Left ventricle myocardium inferior (tissue), 1 donor: ENCODE data around the gene JRKL. TPM values are rescaled to one million over a fixed set of nuclear protein-coding genes. Genes with fewer than 3 reads are reported as not detected.
"Not testable (repeated sequence)": the region's sequence is repeated elsewhere in the genome, so short reads cannot be mapped to it uniquely, and the experiment has no call there.

Experiments
- DNase-seq: peaks from one replicate; pipeline ENCODE4 v3.0.0-alpha.2; 2020
- H3K27ac ChIP-seq: fragments of 200-600 bp; replicated peaks from 2 replicates; pipeline ENCODE4 v1.8.0; 2021
- H3K27me3 ChIP-seq: fragments of 200-600 bp; 2 replicates; pipeline ENCODE4 v1.8.0; 2021; ENCODE audit warnings: low read depth
- H3K36me3 ChIP-seq: fragments of 200-600 bp; 2 replicates; pipeline ENCODE4 v1.8.0; 2021
- H3K4me1 ChIP-seq: fragments of 200-600 bp; 2 replicates; pipeline ENCODE4 v1.8.0; 2021
- H3K4me3 ChIP-seq: fragments of 200-600 bp; 2 replicates; pipeline ENCODE4 v1.8.0; 2021; ENCODE audit warnings: mild to moderate bottlenecking, moderate library complexity
- H3K9me3 ChIP-seq: fragments of 200-600 bp; replicated peaks from 2 replicates; pipeline ENCODE4 v1.8.0; 2021
- CTCF ChIP-seq: fragments of 200-600 bp; IDR thresholded peaks from 2 replicates; pipeline ENCODE4 v1.8.0; 2021; ENCODE audit warnings: antibody characterized with exemption, mild to moderate bottlenecking, borderline replicate concordance
- intact Hi-C: fragments of 100-400 bp; cut with micrococcal nuclease; formaldehyde crosslinking; loops from one replicate; pipeline ENCODE4 v1.11.0; 2022
- microRNA-seq: library from miRNA; unstranded; fragments of <30 nt; microRNA quantifications from one replicate; pipeline ENCODE4 v1.2.0, GENCODE V29; 2020
- total RNA-seq: library from RNA; stranded (reverse); fragmentation: NEBNext Ultra II Directional; extraction: Animal tissue kit (Norgen Biotek cat#: 25700); gene quantifications from one replicate; pipeline ENCODE4 v1.2.1, GENCODE V29; 2021
- donor health status: DM: no; HTN: yes; CAD: no; lungs with severe emphysema.

The JRKL gene
- total RNA-seq, 1 donor from 2014 or later: 6.3 TPM

GRCh38 chr11:96413408-96413807 is 23.6 kb downstream of the JRKL start:
- Histone ChIP-seq H3K36me3 (no peaks in the 10 kb centered on the region), H3K27ac (no peak overlapping the region), H3K9me3 (no peaks in the 10 kb centered on the region), H3K4me1 (no peaks in the 10 kb centered on the region), H3K4me3 (no peak overlapping the region), H3K27me3 (peaks cover 24% of the 10 kb centered on the region)
- no peak for TF ChIP-seq CTCF
- intact Hi-C loops: no loop called here
- DNase-seq: no peak

- intact Hi-C loops: no loop called here
- Histone ChIP-seq H3K27me3 (peaks cover 60% of the 10 kb centered on the region), H3K27ac (no peak overlapping the region), H3K4me3 (no peak overlapping the region), H3K36me3 (no peaks in the 10 kb centered on the region), H3K9me3 (no peaks in the 10 kb centered on the region), H3K4me1 (no peaks in the 10 kb centered on the region)
- no peak for DNase-seq
- no peak for TF ChIP-seq CTCF
Observed at GRCh38 chr11:96424693-96425092, 34.9 kb downstream of the JRKL start.

- TF ChIP-seq CTCF: no peak
- Histone ChIP-seq H3K4me1 (no peaks in the 10 kb centered on the region), H3K4me3 (no peak overlapping the region), H3K36me3 (no peaks in the 10 kb centered on the region), H3K9me3 (peaks cover 21% of the 10 kb centered on the region), H3K27ac (no peak overlapping the region), H3K27me3 (peaks cover 22% of the 10 kb centered on the region)
- intact Hi-C loops: no loop called here
- DNase-seq: no peak
Observed at GRCh38 chr11:96430668-96431067, 40.9 kb downstream of the JRKL start.

GRCh38 chr11:96432654-96433053 is 42.8 kb downstream of the JRKL start:
- H3K4me3 ChIP-seq, H3K4me1 ChIP-seq, DNase-seq, H3K36me3 ChIP-seq, intact Hi-C loops, H3K27ac ChIP-seq: not testable (repeated sequence)
- Histone ChIP-seq H3K27me3 (peaks cover 14% of the 10 kb centered on the region), H3K9me3 (peaks cover 21% of the 10 kb centered on the region)

Small RNA genes lying within 50 kb of the gene (microRNA-seq; reads per million reads assigned to microRNA genes)
- gene MIR1260B: not detected

Other genes with a start within 250 kb of the JRKL start
- gene MAML2, start 46.8 kb upstream of the JRKL start, total RNA-seq: 4.5 TPM
- gene CCDC82, start 101 bp upstream of the JRKL start, total RNA-seq: 15.9 TPM